Measurements from ENCODE around the gene RAB6A.

The RAB6A gene

GRCh38 chr11:73633999-73634398 is 126.9 kb downstream of the RAB6A start:
- no peak overlapping the region for H3K4me3 ChIP-seq (ENCODE audit: low read depth, low read length)

- no peak overlapping the region for H3K4me3 ChIP-seq (ENCODE audit: low read depth, low read length)
Observed at GRCh38 chr11:73632996-73633395, 127.9 kb downstream of the RAB6A start.

- no peak overlapping the region for H3K4me3 ChIP-seq (ENCODE audit: low read depth, low read length)
Observed at GRCh38 chr11:73629907-73630306, 131.0 kb downstream of the RAB6A start.

GRCh38 chr11:73625696-73626318 is 135.1 kb downstream of the RAB6A start:
- H3K4me3 ChIP-seq (ENCODE audit: low read depth, low read length): no peak overlapping the region

All from iPS-11a (cell line).